IPS DF 6.9 (cell line): ENCODE results near the gene PPHLN1.

Experiments used
- DNase-seq: peaks from one replicate; pipeline ENCODE4 v3.0.0-alpha.2; 2013; ENCODE audit warnings: low read depth, low spot score
- H3K27ac ChIP-seq: one replicate; pipeline ENCODE4 v1.5.1; 2013; ENCODE audit warnings: low read length, control low read depth
- H3K27me3 ChIP-seq: 2 replicates; pipeline ENCODE4 v1.6.1; 2013; ENCODE audit warnings: mild to moderate bottlenecking, low read length; ENCODE audit not compliant: control insufficient read depth, insufficient read depth
- H3K36me3 ChIP-seq: 2 replicates; pipeline ENCODE4 v1.6.1; 2013; ENCODE audit warnings: low read length; ENCODE audit not compliant: control insufficient read depth, insufficient read depth
- H3K4me1 ChIP-seq: 2 replicates; pipeline ENCODE4 v1.6.1; 2013; ENCODE audit warnings: low read length; ENCODE audit not compliant: control insufficient read depth, insufficient read depth
- H3K4me3 ChIP-seq: 2 replicates; pipeline ENCODE4 v1.5.1; 2013; ENCODE audit warnings: mild to moderate bottlenecking, low read length
- H3K9me3 ChIP-seq: 2 replicates; pipeline ENCODE4 v1.6.1; 2013; ENCODE audit warnings: low read length, inconsistent platforms; ENCODE audit not compliant: control insufficient read depth, insufficient read depth
- WGBS: extraction: QIAGEN DNeasy Blood & Tissue Kit; methylation state at CpG from one replicate; pipeline ENCODE4 v1.1.7; 2013; ENCODE audit warnings: mixed read lengths, missing lambda C conversion rate; ENCODE audit not compliant: insufficient read length, insufficient coverage; 5-methylcytosine and 5-hydroxymethylcytosine counted together

Gene PPHLN1

GRCh38 chr12:42459336-42459847 lies 133.4 kb downstream of the PPHLN1 start:
- Histone ChIP-seq H3K4me1 (0 out of 2 replicates have a peak, but pooled peaks cover 2% of the 10 kb centered on the region), H3K27ac (no peak overlapping the region), H3K36me3 (peaks cover 4% of the 10 kb centered on the region; the same call in 1 of the 2 replicates), H3K27me3 (no peaks in the 10 kb centered on the region), H3K9me3 (no peaks in the 10 kb centered on the region), H3K4me3 (no peak overlapping the region)
- DNase-seq = no peak
- no CpG with 5 or more reads among the region's 12 CpGs for WGBS

- Histone ChIP-seq H3K9me3 (no peaks in the 10 kb centered on the region), H3K4me1 (0 out of 2 replicates have a peak, but pooled peaks cover 2% of the 10 kb centered on the region), H3K27ac (no peak overlapping the region), H3K4me3 (no peak overlapping the region), H3K36me3 (peaks cover 13% of the 10 kb centered on the region; the same call in 1 of the 2 replicates), H3K27me3 (no peaks in the 10 kb centered on the region)
- no CpG with 5 or more reads among the region's 3 CpGs for WGBS
- no peak for DNase-seq
Observed at GRCh38 chr12:42462486-42462885, 136.5 kb downstream of the PPHLN1 start.

- DNase-seq = no peak
- Histone ChIP-seq H3K4me3 (no peak overlapping the region), H3K27ac (no peak overlapping the region), H3K9me3 (no peaks in the 10 kb centered on the region), H3K36me3 (peaks cover 15% of the 10 kb centered on the region; the same call in 1 of the 2 replicates), H3K27me3 (no peaks in the 10 kb centered on the region), H3K4me1 (0 out of 2 replicates have a peak, but pooled peaks cover 2% of the 10 kb centered on the region)
- WGBS = no CpG with 5 or more reads among the region's 4 CpGs
Observed at GRCh38 chr12:42463671-42464070, 137.7 kb downstream of the PPHLN1 start.

- Histone ChIP-seq H3K27me3 (no peaks in the 10 kb centered on the region), H3K9me3 (no peaks in the 10 kb centered on the region), H3K4me3 (no peak overlapping the region), H3K36me3 (peaks cover 23% of the 10 kb centered on the region), H3K27ac (no peak overlapping the region), H3K4me1 (0 out of 2 replicates have a peak, but pooled peaks cover 4% of the 10 kb centered on the region)
- no peak for DNase-seq
- WGBS = no CpG with 5 or more reads among the region's 9 CpGs
Observed at GRCh38 chr12:42468341-42468821, 142.4 kb downstream of the PPHLN1 start.

- H3K27ac ChIP-seq = no peak overlapping the region
- H3K36me3 ChIP-seq = peaks cover 23% of the 10 kb centered on the region
- WGBS = no CpG with 5 or more reads among the region's 3 CpGs
- no peak overlapping the region for H3K4me3 ChIP-seq
- no peak for DNase-seq
- H3K27me3 ChIP-seq = no peaks in the 10 kb centered on the region
- H3K4me1 ChIP-seq = 0 out of 2 replicates have a peak, but pooled peaks cover 4% of the 10 kb centered on the region
- H3K9me3 ChIP-seq = no peaks in the 10 kb centered on the region
Observed at GRCh38 chr12:42468921-42469320, 143.0 kb downstream of the PPHLN1 start.

- Histone ChIP-seq H3K27ac (no peak overlapping the region), H3K27me3 (no peaks in the 10 kb centered on the region), H3K4me1 (0 out of 2 replicates have a peak, but pooled peaks cover 4% of the 10 kb centered on the region), H3K9me3 (no peaks in the 10 kb centered on the region), H3K4me3 (no peak overlapping the region), H3K36me3 (peaks cover 18% of the 10 kb centered on the region)
- no peak for DNase-seq
- WGBS = no CpG with 5 or more reads among the region's 7 CpGs
Observed at GRCh38 chr12:42469355-42470175, 143.6 kb downstream of the PPHLN1 start.

- Histone ChIP-seq H3K36me3 (peaks cover 10% of the 10 kb centered on the region), H3K9me3 (no peaks in the 10 kb centered on the region), H3K27me3 (no peaks in the 10 kb centered on the region), H3K4me3 (no peak overlapping the region), H3K4me1 (peaks cover 7% of the 10 kb centered on the region; the same call in 1 of the 2 replicates), H3K27ac (no peak overlapping the region)
- WGBS = no CpG with 5 or more reads among the region's 3 CpGs
- DNase-seq = no peak
Observed at GRCh38 chr12:42472376-42472775, 146.4 kb downstream of the PPHLN1 start.

GRCh38 chr12:42473130-42473529 lies 147.2 kb downstream of the PPHLN1 start:
- no peak overlapping the region for H3K27ac ChIP-seq
- peaks cover 10% of the 10 kb centered on the region for H3K36me3 ChIP-seq
- H3K9me3 ChIP-seq = no peaks in the 10 kb centered on the region
- no peaks in the 10 kb centered on the region for H3K27me3 ChIP-seq
- H3K4me1 ChIP-seq = peaks cover 7% of the 10 kb centered on the region; the same call in 1 of the 2 replicates
- no CpG with 5 or more reads among the region's 1 CpG for WGBS
- no peak overlapping the region for H3K4me3 ChIP-seq
- DNase-seq = no peak

- Histone ChIP-seq H3K27me3 (no peaks in the 10 kb centered on the region), H3K4me3 (no peak overlapping the region), H3K27ac (no peak overlapping the region), H3K36me3 (peaks cover 8% of the 10 kb centered on the region), H3K9me3 (no peaks in the 10 kb centered on the region), H3K4me1 (peaks cover 7% of the 10 kb centered on the region; the same call in 1 of the 2 replicates)
- DNase-seq = no peak
- no CpG with 5 or more reads among the region's 1 CpG for WGBS
Observed at GRCh38 chr12:42473561-42473960, 147.6 kb downstream of the PPHLN1 start.

GRCh38 chr12:42474391-42474790 lies 148.4 kb downstream of the PPHLN1 start:
- WGBS = no CpG with 5 or more reads among the region's 2 CpGs
- peaks cover 1% of the 10 kb centered on the region for H3K36me3 ChIP-seq

More at GRCh38 chr12:42474391-42474790, 148.4 kb downstream of the PPHLN1 start:
- H3K27me3 ChIP-seq = no peaks in the 10 kb centered on the region; the same call in 1 of the 2 replicates
- DNase-seq = no peak
- no peak overlapping the region for H3K4me3 ChIP-seq
- H3K4me1 ChIP-seq = peaks cover 8% of the 10 kb centered on the region; the same call in 1 of the 2 replicates
- no peaks in the 10 kb centered on the region for H3K9me3 ChIP-seq
- H3K27ac ChIP-seq = no peak overlapping the region
